Effector CD4-positive, alpha-beta T cell (primary cell): ENCODE measurements around the gene ZNF782.
"Not testable (repeated sequence)": the region's sequence is repeated elsewhere in the genome, so short reads cannot be mapped to it uniquely, and the experiment has no call there.

Experiments used
- DNase-seq: peaks from one replicate; pipeline ENCODE4 v3.0.0-alpha.2; 2020
- total RNA-seq: gene quantifications from one replicate; lab custom pipeline; 2026; lab: John Stamatoyannopoulos, UW

ZNF782 gene
- 13.9 reads per million, percentile 39 among the genes with 10 or more reads in this experiment for total RNA-seq

DNA sequence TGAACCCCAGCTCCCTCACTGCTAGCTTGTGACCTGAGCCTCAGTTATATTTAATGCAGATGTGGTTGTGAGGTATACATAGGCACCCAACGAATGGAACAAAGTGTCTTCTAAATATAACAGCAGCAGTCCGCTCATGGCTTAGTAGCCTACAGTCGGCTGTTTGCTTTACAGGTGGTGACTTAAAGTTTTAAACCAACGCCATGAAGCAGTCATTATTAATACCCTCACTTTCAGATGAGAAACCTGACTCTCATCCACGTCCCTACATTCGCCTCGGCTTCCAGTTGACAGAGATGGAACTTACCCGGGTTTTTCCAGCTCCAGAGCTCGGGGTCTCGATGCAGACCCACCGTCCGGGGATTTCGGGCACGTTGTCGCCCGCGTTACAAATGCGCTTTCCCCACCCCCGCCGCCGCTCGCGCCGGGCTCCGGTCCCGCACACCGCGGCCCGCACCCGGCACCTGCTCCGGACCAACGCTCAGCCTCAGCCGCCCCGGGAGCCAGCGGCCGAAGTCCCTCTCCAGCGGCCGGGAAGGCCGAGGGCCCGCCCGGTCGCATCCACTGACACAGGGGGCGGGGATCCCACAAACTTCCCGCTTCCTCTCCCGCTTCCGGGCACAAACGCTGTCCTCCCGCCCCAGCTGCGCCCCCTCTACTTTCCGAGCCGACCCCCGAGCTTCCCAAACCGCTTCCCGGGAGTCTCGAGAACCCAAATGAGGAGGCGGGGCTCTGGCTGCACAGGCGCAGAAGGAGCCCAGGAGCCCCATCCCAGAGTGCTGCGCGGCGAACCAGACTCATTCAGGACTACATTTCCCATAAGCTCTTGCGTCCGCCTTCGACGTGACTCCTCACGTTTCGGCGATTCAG is at the start of gene ZNF782:
ZNF782 (minus strand) TSS at position 734 of the 870 bp plus-strand sequence. CDS start 2,553 bp downstream, outside the sequence.
- DNase-seq = peak; percentile 80

DNA sequence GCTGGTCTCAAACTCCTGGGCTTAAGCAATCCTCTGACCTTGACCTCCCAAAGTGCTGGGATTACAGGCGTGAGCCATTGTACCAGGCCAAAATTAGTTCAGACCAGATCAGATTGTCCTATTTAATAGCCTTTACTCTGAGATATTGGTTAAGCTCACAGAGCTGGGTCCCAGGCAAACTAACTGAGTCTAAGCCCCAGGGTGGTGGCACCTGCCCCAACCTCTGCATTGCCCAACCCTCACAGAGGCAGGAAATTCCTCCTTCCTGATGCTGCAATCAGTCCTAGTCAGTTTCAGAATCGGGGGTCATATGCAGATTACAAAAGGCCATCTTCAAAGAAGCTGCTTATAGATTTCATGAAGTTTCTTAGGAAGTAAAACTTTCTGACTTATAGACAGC is 45.7 kb upstream of the ZNF782 start:
- DNase-seq = not testable (repeated sequence)

DNA sequence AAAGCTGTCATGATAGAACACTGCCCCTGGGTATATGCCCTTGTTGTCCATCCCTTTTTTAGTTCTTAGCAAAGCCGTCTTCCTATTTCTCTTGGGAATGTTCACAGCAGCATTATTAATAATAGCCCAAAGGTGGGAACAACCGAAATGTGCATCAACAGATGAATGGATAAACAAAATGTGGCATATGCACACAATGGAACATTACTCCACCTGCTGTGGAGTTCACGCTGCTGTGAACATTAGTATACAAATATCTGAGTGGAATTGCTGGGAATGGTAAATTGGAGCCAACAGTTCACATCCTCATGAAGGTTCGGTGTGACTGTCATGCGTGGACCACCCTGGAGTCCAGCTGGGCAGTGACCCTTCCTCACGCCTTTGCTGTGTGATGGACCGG is 37.8 kb upstream of the ZNF782 start:
- DNase-seq = no peak

DNA sequence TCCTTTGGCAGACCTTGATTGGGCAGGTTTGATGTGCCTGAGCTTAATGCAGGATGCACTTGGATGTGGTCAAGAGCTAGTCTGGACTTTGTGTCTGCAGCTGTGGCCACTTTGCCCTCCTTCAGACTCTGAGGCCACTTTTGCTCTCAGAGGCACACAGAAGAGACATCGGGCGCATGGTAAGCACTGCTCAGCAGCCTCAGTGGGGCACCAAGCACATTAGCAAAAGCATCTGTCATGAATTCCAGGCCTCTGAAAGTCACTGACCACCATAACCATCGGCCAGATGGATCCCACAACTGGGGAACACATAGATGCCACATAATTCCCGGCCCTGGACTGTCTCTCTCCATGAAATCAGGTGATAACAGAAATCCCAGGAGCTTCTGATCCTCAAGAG is 34.3 kb upstream of the ZNF782 start:
- DNase-seq = no peak

DNA sequence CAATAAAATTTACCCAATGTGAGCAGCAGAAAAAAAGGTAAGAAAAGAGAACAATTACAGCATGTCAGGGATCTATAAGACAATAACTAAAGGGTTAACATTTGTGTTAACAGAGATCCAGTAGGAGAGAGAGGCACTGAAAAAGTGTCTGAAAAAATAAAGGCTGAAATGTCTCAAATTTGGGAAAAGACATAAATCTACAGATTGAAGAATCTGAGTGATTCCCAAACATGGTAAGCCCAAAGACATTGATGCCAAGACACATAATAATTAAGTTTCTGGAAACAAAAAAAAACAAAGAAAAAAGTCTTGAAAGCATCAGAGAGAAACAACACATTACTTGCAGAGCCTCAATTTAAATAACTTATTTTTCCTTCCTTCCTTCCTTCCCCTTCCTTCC is 31.1 kb upstream of the ZNF782 start:
- DNase-seq = no peak

DNA sequence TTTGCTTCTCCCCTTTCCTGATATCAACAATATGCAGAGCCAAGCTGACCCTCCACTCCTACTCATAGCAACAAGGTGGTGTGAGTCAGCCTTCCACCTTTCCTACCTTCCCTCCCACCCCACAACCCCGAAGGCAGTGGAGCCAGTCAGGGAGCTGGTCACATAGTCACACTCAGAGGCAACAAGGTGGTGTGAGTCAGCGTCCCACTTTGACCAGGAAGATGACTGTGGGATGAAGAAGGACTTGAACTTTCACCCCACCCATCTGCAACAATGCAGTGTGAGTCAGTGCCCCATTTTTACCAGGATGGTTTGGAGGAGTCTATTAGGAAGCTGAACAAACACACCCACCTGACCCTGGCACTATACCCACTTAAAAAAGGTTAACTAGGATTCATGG is 30.1 kb upstream of the ZNF782 start:
- DNase-seq = no peak

DNA sequence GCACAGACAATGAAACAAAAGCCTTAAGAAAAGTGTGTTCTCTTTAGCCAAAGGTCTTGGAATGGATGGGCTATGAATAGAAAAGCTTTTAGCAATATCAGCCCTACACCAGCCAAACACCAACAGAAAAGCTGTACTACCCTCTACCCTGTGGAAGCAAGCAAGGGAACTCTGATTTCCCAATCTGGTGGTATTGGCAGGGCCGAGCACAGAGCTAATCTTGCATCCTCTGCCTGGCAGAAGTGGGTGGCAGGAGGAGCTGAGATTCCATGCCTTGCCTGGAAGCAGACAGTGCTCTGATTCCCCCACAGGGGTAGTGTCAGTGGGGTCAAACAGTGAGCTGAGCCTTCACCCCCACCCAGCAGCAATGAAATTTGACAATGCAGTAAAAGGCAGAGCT is 29.6 kb upstream of the ZNF782 start:
- no peak for DNase-seq

DNA sequence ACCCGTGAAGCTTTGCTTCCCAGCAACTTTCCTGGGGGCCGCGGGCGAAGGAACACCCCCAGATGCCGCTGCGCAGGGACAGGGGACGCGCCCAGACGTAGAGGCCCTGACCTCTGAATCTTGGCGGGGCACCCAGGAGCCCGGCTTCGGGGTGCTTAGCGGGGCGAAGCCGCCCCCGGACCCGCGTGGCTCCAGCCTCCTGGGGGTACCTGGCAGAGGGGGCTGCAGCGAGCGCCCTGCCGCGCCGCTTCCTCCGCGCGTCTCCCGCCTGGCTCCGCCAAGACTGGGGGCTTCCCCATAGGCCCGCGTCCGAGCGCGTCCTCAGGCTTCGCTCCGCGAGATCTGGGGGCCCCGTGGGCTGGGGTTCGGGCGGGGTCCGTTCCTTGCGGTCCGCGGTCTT is 23.0 kb upstream of the ZNF782 start:
- no peak for DNase-seq

DNA sequence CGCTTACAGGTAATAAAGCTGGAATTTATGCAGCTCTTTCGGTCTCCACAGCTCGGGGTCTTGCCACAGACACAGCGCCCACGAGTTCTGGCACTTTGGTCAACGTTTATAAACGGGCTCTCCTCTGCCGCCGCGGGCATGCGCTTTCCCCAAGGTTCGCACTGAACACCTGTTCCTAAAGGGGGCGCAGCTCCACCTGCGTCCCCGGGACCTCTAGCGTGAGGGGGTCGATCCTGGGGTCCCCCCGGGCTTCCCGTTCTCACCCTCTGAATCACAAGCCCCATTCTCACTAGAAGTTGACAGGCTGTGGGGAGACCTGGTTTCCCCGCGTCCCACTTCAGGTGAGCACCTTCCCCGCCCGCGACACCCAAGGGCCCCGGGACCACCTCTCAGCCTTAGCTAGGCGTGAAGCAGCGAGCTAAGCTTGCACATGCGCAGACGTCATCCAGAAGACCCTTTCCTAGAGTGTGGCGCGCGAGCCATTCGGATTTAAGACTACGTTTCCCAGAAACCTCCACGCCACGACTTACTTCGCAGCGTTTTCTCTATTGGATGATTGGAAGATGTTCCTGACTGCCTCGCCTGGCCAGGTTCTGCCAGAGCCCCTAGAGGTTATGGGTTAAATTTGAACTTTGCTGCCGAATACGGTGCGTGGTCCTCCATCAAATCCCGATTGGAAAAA is 21.3 kb upstream of the ZNF782 start:
- DNase-seq = no peak

DNA sequence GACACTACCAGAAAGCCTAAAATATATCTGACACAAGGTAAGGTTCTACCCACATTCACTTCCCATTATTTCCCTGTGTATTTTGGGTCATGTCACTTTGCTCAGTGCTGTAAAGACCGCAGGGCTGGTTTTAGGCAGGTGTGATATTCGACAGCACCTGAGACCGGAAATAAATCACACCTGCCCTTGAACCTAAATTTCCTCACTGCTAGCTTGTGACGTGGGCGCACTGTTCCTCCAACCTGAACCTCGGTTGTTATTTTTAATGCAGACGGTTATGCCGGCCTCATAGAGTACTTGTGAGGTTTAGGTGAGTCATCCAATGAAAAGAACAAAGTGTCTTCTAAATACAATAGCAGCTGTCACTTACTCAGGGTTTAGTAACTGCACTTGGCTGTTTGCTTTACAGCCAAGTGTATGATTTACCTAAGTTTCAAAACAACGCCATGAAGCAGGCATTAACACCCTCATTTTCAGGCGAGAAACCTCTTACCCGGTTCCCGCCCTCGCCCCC is 20.7 kb upstream of the ZNF782 start:
- DNase-seq = peak; percentile 21

DNA sequence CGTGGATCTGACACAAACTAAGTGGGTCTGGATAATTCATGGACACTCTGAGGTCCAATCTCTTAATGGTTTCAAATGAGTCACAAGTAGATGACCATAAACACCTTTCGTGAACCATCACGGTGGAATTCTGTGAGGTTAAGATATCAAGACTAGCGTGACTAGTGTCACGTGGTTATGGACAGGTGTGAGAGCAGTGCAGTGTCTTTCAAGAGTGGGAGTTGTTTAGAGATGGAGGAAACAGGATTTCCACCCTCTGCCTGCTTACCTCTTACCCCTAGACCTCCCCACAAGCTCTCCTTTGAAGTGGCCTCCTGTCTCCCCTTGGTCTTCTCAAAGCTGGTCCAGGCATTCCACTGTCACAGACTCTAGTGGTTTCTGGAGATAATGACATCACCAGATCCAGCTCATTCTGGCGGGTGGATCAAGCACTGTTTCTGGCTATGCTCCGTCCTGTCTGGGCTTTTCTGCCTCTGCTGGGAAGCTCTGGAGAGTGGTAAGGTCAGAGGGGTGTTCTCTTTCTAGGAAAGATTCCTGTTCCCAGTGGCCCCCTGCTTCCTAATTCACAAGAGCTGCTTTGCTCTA is 20.0 kb upstream of the ZNF782 start:
- no peak for DNase-seq

DNA sequence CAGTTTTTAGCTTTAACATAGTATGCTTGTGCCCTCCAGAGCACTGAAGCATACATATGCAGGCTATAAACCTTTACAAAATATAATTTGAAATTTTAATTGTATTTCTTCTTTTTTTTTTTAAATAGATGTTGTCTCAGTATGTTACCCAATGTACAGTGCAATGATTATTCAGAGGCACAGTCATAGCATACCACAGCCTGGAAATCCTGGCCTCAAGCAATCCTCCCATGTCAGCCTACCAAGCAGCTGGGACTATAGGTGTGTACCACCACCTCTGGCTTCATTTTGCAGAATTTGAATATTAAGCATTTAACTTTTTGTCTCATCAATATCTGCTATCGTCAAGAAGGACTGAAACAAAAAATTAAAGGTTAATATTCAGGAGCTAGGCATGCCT is 16.9 kb upstream of the ZNF782 start:
- no peak for DNase-seq

DNA sequence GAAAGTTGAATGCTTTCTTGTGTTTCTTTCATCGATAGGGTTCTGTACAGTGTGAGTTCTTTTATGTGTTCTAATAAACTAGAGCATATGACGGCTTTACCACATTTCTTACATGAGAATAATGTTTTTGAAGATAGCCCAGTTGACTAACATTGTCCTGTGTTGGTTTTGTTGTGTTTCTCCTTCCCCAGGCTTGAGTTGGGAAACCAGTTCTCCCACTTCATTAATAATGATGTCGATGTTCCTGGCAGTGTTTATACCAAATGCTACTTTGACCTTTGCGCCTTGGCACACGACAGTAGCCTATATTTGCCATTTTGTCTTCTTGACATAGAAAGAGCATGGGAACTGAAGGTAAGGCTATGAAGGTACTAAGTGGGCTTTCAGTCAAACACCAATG is 14.4 kb upstream of the ZNF782 start:
- DNase-seq = no peak

DNA sequence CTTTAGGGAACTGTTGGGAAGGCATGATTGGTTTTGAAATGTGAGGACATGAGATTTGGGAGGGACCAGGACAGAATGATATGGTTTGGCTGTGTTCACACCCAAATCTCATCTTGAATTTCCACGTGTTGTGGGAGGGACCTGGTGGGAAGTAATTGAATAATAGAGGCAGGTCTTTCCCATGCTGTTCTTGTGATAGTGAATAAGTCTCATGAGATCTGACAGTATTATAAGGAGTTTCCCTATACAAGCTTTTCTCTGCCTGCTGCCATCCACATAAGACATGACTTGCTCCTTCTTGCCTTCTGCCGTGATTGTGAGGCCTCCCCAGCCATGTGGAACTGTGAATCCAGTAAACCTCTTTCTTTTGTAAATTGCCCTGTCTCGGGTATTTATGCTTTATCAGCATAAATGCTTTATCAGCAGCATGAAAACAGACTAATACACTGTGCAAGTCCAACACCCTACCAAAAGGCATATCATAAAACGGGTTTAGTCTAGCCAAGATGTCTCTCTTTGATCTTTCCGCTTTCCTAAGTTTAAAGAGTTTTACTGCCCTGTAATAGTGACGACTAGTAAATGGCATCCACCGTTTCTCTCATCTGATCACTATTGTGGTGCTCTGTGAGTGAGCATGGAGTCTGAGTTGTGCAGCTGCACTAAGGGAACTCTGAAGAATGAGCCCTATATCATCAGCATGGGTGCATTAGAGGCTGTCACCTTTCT is 12.9 kb upstream of the ZNF782 start:
- no peak for DNase-seq

DNA sequence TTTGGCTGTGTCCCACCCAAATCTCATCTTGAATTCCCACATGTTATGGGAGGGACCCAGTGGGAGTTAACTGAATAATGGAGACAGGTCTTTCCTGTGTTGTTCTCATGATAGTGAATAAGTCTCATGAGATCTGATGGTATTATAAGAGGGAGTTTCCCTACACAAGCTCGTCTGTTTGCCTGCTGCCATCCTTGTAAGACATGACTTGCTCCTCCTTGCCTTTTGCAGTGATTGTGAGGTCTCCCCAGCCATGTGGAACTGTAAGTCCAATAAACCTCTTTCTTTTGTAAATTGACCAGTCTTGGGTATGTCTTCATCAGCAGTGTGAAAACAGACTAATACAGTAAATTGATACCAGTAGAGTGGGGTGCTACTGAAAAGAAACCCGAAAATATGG is 10.9 kb upstream of the ZNF782 start:
- DNase-seq = not testable (repeated sequence)

DNA sequence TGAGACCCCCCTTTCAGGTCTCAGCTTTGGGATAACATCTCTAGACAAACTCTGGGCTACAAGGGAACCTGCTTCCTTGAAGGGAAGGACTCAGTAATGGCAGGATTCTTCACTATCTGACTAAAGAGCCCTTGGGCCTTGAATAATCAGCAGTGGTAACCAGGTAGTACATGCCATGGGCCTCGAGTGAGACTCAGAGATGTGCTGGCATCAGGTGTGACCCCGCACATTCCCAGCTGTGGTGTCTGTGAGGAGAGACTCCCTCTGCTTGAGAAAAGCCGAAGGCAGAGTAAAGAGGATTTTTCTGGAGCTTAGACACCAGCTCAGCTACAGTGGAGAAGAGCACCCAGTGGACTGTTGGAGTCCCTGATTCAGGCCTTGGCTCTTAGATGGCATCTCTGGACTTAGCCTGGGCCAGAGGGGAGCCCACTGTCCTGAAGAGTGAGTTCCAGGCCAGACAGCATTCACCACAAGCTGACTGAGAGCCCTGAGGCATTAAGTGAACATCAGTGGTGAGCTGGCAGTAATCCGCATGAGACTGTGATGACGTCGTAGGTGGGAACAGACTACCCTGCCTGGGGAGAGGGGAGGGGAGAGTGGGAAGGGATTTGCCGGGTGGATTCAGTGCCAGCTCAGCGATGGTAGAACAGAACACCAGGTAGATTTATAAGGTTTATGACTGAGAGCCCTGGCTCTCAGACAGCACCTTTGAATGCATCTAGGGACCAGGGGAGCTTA is 5.3 kb upstream of the ZNF782 start:
- DNase-seq = no peak

DNA sequence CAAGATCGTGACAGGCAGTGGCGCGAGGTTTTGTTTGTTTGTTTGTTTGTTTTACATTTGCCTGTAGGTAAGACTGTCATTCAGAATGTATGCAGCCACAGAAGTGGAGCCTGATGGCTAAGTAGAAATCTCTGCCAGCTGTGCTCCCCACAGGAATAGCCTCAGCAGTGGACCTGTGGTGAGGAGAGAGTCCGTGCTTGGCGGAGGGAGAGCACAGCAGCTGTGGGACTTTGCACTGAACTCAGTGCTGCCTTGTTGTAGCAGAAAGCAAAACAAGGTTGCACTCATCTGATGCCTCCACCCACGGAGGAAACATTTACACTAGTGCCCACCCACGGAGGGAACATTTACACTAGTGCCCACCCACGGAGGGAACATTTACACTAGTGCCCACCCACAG is 4.4 kb upstream of the ZNF782 start:
- no peak for DNase-seq

DNA sequence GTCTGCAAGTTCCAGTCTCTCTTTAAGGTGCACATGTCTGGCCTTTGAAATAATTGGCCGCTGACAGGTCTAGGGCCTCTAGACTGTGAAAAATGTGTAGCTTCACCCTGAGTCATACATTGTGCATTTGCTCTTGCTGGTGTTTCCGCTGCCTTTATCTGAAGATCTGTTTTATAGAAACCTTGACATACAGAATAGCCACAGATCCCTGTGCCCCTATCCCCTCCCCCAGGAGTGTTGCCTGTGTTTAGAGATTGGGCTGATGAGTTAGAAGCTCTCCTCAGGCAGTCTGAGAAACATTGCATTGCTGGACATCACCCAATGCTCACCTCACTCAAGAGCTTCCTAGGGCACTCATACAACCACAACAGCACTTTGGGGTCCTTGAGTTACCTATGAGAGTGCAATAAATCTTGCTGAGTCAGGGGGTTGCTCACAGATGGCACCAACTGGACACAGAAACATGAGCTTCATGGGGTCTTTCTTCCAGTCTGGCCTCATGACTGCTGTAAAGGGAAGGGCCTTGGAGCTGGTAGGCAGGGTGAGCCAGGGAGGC is 3.8 kb upstream of the ZNF782 start:
- no peak for DNase-seq

DNA sequence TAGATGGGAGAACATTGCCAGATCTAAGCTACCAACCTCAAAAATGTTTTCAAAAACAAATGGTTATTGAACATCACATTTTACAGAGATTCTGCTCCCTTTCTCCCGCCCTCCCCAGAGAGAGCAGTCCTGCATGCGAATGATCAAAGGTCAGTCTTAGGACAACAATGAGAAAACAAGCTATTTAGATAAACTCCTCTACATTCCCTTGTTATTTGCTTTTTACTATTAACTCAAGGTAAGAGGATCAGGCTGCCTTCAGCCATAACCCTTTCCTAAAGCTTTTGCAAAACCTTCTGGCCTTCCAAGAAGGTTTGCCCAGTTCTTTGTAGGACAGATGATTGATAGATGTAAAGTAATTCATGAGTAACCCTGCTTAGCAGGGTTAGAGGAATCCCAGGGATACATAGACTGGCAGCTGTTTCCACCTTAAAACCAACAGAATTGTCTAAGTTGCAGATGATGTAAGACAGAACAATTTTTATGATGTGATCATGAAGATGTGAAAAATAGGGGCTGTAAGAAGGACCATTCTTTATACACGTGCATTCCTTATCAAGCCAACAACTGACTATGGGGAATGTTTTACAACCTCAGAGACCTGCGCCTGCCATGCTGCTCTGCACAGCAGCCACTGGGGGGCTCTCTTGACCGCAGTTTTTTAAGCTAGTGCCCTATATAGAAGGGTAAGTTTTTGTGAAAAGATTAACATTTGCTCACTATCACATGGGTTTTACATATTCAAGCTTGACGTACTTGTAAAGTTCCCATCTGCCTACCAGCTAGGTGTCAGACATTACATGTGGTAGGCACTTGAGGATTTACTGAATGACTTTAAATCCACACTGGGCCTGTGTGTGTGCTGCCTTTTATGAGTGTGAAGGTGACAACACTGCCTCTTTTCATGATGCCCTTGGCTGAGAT is 2.3 kb upstream of the ZNF782 start:
- peak; percentile 66 for DNase-seq

DNA sequence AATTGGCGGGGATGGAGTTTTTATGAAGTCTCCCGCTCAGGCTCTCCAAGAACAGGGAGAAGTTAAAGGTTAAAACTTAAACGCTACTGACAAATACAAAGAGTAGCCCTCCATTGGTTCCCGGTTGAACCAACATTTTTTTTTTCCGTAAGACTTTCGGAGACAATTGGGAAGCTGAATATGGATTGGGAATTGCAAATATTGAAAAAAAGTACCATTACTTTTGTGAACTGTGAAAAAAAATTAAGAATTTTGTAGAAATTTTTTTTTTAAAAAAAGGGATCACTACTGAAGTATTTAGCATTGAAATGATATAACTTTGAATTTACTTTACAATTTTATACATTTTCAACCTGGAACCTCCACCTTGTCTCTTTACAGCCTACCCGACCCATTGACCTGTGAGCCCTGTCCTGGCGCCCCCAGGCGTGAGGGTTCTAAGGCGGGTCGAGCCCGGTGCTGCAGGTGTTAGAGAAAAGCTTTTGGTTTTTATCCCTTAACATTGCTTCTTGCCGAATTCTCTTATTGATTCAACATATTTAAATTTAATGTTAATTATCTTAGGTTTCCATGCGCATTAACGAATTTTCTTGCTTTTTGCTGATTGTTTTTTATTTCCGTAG is 448 bp upstream of the ZNF782 start:
- no peak for DNase-seq
